HG03439 (cell line): ENCODE measurements around the gene SPACA7.

Experiments
- ATAC-seq: cut with Tn5 transposase; IDR thresholded peaks from one replicate; pipeline ENCODE4 v1.9.1; 2021; ENCODE audit warnings: mild to moderate bottlenecking, moderate library complexity; ENCODE audit not compliant: unreplicated experiment

The SPACA7 gene, protein sequence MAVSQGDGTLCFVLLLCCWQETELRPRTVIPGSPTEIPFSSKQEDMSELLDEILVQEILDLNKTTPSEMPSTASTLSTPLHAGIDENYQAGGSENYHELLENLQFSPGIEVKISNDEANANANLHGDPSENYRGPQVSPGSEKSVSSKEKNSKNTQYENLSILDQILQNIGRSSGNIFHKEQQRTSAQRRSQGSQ

DNA sequence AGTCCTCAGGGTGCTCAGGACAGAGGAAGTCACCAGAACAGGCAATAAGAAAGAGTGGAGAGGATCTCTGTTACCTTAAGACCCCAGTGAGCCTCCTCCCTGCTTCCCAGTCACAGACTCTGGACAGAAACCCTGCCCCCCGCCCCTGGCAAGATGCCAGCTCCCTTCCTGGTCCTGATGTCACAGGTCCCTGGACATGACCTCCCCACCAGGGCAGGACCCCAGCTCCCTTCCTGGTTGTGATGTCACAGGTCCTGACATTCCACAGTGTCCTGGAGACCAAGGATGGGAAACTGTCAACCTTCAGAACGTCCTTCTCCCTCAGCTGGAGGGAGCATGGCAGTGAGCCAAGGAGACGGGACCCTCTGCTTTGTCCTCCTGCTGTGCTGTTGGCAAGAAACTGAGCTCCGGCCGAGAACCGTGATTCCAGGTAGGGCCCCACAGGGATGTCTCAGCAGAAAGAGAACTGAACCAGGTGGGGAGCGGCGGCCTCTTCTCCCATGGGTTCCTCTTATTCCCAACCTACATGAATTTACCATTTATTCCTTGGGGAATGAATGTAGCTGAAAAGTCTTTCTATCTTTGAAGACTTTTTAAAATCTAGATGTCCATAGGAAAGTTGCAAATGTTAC, at the start of gene SPACA7:
SPACA7 (plus strand) TSS at position 306 of the 632 bp plus-strand sequence; CDS start at position 337, 31 bp downstream.
- no peak for ATAC-seq

DNA sequence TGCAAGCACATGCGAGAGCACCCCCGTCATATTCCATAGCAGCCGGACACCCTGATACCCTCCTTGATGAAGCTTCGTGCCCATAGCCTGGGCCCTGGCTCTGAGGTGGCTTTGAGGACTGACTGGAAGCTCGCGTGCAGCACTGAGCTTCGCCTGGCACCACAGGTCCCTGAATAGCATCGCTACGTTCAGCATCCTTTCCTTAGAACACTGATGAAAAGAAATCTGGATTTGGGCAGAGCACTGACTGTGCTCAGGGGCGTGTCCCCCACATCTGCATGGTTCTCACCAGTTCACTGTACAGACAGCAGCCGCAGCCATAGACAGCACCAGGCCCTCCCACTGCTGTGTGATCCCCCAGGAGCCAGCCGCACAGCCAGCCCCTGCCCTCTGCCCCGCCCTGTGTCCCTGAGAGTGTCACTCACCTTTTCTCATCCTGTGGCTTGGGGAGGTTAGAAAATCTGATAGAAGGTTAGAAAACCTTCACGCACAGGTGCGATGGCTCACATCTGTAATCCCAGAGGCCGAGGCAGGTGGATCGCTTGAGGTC, 49.3 kb upstream of the SPACA7 start:
- ATAC-seq: no peak

DNA sequence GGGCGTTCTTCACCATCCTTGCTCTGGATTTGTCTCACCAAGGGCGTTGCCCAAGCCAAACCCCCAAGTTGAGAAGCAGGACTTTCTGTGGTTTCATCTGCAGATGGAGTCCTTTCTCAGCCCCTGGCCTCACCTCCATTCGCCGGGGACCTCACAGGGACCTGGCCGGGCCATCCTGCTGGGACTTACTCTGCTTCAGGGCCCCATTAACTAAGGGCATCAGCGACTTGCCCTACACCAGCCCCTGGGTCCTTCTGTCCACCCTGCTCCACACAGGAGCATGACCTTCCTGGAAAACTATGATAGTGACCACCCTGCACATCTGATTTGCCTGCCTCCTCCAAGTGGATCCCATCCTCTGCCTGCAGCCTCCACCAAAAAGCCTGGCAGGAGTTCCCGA, 47.2 kb upstream of the SPACA7 start:
- ATAC-seq: no peak

DNA sequence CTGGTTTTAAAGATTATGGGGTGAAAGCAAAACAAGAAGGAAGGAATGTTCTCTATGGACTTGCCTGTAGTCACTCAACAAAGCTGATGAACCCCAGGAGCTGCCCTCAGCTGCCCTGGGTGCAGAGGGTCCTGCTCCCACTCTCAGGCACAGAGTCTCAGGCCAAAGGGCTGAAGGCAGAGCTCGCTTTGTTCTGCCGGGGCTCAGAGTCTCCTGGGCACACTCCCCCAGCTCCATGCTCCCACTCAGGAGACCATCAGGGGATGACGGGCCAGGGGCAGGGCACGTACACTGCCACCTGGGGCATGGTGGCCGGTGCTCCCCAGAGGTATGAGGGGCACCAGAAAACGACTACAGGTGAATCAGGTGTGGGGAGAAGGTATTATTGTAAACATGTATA, 46.8 kb upstream of the SPACA7 start:
- ATAC-seq: no peak

DNA sequence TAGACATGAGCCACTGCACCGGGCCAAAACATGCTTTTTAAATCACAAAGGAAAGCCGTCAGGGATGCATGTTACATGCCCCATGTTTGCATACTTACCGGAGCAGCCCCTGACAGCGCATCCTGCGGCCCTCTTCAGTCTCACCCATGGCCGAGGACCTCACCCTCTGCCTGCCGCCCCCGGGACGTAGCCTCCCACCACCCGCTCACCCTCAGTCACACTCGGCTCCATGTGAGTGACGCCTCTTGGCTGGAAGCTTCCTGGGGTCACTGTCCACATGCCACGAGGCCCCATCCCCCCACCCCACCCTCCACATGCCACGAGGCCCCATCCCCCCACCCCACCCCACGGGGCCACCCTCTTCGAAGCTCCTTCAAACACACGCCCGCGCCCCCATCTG, 46.1 kb upstream of the SPACA7 start:
- no peak for ATAC-seq

DNA sequence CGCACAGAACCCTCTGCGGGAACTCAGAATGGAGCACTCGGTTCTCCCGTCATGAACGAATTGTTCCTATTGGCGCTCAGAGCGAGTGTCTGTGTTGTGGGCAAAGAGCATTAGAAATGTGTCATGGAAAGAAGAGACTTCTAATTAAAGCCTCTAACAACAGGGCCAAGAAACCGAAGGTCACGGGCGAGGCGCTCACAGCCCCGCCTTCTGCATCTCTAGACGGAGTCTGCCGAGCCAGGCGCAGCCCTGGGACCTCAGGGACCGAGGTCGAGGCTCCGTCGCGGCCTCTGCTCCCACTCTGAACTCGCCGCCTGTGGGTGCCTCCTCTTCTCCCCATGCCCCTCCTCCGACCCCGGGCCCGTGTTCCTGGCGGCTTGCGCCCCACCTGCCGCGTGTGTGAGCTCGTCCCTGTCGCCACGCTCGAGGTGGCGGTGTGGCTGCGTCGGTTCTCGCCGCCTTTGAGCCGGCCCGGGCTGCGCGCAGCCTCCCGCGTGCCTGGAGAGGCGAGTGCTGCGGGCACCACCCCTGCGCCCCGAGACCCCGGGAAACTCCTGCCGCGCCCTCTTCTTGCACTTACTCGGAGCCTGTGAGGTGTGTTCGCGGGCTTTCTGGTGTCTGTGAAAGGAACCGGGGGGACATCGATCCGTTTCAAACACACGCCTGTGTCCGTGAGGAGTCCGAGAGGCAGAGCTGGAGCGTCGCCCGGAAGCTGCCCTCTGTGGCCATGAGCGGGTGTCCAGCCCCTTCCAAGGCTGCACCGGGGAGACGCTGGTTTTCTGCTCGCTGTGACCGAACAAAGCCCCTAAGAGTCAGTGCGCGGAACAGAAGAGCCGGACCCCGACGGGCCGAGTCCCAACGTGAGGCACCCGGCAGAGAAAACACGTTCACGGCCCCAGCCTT, 45.4 kb upstream of the SPACA7 start:
- no peak for ATAC-seq

DNA sequence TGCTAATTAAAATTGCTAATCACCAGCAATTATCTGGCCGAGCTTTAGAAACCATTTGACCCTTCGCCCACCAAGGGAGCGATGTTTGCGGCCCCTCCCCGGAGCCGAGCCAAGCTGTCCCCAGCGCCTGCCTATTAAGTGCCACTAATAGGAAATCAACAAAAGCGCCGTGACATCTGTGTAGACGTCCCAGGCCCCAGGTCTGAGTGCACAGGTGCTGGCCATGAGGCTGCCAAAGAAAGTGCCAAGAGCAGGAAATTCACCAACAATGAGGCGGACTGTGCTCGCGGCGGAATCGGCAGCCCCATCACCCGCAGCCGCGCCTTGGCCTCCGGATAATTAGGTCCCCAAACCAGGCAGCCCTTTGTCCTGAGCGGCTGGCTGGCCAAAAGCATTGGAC, 44.5 kb upstream of the SPACA7 start:
- no peak for ATAC-seq

DNA sequence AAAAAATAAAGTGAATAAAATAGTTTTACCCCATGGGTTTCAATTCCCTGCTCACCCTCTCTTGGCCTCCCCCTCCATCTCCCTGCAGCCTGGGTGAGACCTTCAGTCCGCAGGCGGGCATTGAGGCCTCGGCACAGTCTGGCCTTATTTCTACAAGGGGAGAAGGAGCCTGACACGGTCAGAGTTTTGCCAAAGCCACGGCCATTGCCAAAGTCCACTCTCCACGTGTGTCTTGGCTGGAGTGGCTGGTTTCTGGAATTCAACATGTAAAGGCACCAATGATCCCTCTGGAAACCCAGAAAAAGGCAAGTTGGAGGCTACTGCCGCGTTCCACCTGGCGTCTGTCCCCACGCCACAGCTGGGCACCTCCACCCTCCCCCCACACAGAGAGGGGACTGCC, 43.4 kb upstream of the SPACA7 start:
- ATAC-seq: no peak

DNA sequence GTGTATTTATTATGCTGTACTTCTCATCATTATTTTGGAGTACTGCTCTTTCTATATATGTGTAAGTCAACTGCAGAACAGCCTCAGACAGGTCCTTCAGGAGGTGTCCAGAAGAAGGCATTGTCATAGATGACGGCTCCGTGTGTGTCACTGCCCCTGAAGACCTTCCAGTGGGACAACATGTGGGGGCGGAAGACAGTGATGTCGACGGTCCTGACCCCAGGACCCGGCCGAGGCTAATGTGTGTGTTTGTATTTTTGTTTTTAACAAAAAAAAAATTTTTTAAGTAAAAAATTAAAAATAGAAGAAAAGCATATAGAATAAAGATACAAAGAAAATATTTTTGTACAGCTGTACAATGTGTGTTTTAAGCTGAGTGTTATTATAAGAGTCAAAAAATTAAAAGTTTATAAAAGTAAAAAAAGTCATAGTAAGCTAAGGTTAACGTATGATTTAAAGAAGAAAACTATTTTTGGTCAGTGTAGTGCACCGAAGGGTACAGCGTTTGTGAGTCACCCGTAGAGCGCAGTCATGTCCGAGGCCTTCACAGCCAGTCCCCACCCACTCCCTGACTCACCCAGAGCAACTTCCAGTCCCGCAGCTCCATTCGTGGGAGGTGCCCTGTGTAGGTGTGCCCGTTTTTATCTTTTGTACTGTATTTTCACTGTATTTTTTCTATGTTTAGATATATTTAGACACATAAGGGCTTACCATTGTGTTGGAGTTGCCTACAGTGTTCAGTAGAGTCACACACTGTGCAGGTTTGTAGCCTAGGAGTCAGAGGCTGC, 42.2 kb upstream of the SPACA7 start:
- no peak for ATAC-seq

DNA sequence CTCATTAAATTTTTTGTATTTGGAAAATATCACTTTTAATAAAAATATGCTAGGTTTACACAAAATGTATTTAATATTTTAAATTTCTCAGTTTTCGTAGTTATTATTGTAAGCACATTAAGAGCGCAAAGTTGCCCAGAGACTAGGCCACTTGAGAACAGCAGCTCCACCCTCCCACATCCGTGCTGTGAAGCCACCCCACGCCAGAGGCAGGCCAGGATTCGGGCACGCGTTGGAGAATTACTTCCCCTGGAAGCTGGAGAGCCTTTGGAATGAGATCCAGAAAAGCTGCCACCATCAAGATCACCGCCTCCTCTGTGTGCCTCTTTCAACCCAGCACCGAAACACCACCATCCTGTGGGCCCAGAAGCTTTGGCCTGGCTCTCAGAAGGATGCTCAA, 41.0 kb upstream of the SPACA7 start:
- no peak for ATAC-seq

DNA sequence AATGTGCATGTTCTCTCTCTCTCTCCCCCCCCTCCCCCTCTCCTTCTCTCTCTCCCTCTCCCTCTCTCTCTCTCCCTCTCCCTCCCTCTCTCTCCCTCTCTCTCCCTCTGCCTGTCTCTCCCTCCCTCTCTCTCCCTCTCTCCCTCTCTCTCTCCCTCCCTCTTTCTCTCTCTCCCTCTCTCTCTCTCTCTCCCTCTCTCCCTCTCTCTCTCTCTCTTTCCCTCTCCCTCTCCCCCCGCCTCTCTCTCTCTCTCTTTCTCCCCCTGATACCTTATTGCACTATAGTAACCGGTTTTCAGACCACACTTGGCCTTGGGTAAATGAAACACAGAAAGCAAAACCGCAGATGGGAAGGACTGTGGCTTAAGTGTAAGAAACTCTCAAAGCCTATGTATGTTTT, 34.7 kb upstream of the SPACA7 start:
- no peak for ATAC-seq

DNA sequence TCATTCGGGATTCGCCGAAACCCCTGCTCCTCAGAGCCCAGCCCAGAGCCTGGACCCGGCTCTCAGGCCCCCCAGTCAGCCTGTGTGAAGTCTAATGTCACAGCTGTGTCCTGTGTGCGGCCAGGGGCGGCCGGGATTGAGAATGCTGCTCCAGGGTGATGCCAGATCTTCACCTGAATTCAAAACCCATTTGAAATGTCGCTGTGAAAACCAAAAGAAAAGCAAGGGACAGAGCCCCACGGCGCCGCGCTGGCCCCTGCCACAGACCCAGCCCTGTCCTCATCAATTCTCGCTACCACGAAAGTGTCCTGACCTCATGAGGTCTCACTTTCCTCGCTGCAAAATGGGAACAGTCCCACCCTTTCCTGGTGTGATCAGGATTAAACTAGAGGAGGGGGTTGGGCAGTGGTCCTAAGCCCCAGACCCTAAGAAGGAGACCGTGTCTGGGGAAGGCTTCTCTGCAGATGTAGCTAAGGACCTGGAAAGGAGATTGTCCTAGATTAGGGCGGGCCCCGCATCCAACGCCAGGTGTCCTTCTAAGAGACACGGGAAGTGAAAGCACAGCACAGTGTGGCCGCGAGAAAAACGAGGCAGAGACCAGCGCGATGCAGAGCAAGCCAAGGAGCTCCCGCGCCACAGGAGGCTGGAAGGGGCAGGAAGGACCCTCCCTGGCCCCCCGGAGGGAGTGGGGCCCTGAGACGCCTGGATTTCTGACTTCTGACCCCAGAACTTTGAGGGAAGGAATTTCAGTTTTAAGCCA, 34.0 kb upstream of the SPACA7 start:
- no peak for ATAC-seq

DNA sequence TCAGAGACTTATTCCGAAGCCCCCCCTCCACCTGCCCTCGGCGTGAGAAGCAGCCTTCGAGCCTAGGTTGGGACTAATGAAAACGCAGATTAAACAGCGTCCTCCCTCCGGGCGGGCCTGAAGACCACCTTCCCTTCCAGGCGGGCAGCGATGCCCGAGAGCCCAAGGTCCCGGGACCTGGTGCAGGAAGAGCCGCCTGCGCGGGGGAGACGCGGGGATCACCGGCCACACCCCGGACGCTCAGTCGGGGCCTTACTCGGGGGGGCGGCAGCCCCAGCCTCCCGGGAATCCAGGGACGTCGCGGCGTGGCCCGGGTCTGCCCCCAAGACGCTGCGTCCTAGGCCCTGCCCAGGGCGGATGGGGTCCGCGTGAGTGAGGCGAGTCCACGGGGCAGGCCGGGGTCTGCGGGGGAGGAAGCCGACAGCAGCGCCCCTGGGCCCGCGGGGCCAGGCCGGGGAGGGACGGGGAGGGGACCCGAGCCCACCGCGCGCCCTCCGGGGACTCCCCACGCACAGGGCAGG, 33.3 kb upstream of the SPACA7 start:
- ATAC-seq: no peak

DNA sequence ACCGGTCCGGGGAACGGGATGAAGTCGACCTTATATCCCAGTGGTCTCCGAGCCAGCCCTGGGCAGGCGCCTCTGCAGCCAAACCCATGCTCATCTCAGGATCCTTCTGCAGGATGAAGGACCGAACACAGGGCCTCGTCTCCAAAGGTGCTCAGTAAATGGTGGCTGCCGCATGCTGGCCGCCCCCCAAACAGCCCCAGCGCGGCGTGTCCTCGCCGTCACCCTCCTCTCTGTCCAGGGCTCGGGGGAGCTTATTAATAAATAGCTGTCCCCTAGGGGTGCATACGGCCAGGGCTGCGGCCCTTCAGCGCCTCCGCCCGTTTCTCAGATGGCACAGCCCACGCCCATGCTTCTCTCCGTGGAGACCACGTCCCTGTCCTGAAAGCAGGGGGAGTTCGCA, 32.6 kb upstream of the SPACA7 start:
- ATAC-seq: no peak

DNA sequence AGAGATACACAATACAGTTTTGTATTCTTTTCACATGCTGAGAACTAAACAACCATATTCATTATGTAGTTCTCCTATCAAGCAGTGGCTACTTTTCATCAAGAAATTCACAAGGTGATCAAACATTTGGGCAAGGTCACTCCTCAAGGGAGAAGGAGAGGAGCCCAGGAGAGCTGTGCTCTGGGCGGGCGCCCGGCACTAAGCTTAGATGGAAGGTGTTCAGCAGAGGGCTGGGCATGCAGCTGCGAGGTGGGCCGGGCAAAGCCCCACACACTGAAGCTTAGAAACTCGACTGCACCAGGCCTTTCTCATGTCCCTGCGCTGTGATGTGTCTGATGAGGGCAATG, 30.4 kb upstream of the SPACA7 start:
- ATAC-seq: no peak

DNA sequence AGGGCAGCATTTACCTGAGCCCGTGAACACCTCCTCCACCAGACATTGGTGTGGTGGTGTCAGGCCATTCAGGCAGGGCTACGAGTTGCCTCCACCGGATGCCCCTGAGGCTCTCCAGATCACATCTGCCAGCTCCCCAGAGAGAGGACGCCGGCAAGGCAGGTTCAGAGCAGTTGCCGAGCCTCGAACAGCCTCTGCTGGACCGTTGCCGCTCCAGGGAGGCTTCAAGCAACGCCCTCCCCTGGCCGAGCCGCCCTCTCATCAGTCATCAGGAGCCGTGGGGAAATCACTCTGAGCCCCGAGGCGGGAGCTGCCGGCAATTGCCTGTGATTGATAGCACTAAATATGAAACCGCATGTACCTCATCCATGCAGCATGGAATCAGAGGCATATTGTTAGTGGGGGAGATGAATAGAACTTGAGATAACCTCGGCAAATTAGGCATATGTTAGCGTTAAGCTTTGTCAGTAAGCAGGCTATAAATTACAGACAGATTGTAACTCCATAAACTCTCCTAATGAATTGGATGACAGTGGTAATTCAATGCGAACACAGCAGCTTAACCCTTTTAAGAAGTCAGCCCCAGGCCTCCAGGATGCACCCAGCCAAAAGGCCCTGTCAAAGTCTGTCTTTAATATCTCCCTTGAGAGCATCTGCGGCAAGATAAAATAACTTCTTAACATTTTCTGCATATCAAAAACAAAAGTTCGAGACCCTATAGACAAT, 29.8 kb upstream of the SPACA7 start:
- no peak for ATAC-seq

DNA sequence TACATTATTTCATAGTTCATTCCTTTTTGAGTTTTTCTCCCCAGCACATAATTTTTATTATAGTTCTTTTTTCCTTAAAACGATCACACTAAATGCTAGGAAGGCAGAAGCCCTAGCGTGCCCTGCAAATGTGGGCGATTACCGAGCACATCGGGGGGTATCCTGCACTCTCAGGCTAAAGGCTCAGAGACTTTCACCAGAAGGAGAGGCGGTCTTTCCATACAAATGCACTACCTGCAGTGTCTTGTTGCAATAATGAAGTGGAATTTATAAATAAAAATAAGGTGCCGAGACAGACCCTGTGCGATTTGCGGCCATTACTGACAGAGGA, 29.3 kb upstream of the SPACA7 start:
- ATAC-seq: no peak

DNA sequence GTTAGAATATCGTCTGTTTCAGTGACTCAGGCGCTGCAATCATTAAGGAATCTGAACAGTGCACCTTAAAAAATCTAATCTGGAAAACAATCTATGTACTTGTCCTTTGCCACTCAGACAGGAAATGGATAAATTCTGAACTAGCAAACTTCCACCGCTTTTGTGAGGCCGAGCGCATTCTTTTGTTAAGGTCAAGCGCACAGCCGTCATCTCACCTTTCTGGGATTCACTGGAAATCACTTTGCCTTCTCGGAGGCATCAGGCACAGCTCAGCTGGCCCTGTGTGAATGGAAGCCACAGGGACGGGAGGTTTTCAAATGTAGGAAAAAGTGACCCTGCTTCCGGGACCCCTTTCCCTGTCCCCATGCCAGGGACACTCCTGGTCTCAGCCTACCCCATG, 28.2 kb upstream of the SPACA7 start:
- no peak for ATAC-seq

DNA sequence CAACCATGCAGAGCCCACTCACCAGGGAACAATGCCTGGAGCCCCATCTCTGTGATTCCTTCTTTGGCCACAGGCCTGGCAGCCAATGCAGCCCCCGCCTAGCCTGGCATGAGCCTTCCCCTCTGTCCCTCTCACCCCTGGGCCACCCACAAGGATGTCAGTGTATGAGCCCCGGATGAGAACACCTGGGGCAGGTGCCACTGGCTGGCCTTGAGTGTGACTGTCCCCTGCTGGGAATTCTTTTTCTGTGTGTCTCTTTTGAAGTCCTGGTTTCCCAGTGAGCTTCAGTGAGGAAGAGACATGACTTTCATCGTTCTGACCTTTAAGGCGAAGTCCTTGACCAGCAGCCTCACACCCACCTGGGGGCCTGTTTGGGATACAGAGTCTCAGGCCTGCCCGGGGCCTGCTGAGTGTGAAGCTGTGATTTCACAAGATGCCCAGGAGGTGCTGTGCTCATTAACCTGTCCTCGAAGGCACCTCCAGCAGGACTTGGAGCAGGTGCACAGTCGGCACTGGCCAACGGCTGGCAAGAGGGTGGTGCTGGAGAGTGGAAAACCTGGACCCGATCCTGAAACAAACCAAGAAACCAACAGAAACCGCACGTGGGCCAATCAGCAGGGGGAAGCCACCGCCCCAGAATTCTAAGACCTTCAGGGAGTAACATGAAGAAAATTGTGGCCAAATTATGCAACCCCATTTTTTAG, 27.4 kb upstream of the SPACA7 start:
- no peak for ATAC-seq
